Measurements from ENCODE around the gene KLF2.

- no peak for TF ChIP-seq CTCF (IDR thresholded peaks at IDR 0.05)
- TF ChIP-seq EP300 (IDR thresholded peaks at IDR 0.05) = no peak
These were observed 42.6 kb downstream of the KLF2 start for GRCh38 chr19:16367261-16367683.
